T-helper 2 cell treated with Interferon-gamma antibody and Interleukin-4, amounts not matched to agents 100 ng/mL and 5 ng/mL, for 36 hours (primary cell): ENCODE measurements around the gene TNFAIP6. TPM values are rescaled to one million over a fixed set of nuclear protein-coding genes. Genes with fewer than 3 reads are reported as not detected.

Source experiments
- intact Hi-C: fragments of 100-400 bp; cut with micrococcal nuclease; formaldehyde crosslinking; loops from one replicate; pipeline ENCODE4 v1.15.1; 2023
- total RNA-seq: library from RNA; stranded (reverse); gene quantifications from 2 replicates; pipeline ENCODE4 v1.2.3, GENCODE V29; 2022

The TNFAIP6 gene
- total RNA-seq, 1 donor from 2014 or later = not detected

DNA sequence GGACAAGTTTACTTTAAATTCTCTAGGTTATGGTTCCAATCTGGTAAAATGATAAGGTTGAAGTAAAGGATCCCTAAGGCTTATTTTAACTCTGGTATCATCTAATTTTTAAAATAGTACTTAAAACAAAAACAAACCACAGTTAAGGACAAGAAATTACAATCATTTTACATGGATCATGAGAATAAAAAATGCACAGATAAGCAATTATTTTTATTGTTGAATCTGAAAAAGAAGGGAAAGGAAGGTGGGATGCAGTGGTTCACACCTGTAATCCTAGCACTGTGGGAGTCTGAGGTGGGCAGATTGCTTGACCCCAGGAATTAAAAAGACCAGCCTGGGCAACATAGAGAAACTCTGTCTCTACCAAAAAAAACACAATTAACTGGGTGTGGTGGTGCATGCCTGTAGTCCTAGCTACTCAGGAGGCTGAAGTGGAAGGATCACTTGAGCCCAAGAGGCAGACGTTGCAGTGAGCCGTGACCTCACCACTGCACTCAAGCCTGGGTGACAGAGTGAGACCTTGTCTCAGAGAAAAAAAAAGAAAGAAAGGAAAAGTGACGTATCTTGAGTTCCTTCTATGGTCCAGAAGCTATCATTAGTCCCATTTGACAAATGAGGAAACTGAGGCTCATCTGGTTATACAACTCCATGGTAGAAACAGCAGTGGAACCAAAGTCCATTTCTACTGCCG is 2.5 kb downstream of the TNFAIP6 start:
- intact Hi-C loops = no loop called here

DNA sequence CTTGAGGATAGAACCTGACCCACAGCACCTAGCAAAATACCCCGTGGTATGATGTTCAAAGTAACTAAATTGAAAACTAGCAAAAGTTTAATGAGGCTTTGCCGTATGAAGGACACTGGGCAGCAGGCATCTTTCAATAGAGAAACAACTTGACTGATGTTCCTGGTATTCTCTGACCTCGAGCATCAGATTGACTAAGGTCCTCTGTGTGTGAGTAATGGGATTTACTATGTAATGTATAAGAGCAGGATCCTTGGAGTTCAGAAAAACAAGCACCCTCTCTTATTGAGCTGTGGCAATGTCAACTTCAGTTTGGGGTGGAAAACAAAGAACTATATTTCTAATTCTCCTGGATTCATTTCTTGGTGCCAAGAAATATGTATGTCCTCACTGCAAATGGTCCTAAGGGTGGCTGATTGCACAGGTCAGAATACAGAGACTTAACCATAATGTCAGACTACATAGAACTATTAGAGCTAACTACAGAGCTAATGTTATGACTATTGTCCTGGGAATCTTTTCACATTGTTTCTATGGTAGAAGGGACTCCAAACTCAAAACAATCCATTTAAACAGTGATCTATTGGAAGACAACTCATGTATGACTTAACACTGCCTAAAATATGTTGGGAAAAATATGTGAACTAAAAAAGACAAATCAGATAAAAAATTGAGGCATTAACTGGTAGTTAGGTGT is 4.4 kb downstream of the TNFAIP6 start:
- intact Hi-C loops = no loop called here

DNA sequence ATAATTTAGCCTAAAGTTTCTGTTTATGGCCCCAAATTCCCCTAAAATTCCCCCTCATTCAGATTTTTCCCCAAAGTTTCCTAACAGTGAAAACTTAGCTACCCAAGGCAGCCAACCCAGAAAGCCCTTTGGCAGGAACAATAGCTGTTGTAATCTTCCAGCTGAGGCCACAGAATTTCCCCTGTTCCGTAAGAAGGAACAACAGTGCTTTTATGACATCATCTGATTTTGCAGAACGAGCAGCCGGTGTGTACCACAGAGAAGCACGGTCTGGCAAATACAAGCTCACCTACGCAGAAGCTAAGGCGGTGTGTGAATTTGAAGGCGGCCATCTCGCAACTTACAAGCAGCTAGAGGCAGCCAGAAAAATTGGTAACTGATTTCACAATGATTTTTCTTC is 6.3 kb downstream of the TNFAIP6 start:
- intact Hi-C loops = no loop called here

DNA sequence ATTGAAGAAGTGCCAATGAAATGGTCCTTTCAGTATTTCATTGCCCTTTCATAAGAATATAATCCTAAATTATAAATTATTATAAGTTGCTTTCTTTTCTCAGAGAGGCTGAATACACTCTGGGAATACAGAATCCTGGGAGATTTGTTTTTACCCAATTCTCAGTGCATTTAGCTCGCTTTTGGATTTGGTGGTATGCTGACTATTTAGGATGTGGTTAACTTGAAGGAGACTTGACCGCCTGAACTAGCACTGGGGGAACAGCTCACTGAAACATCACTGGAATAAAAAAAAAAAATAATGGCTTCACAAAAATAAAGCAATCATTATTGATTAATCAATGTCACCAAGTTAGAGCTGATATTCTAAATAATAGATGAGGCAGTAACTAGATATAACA is 10.2 kb downstream of the TNFAIP6 start:
- intact Hi-C loops = no loop called here

DNA sequence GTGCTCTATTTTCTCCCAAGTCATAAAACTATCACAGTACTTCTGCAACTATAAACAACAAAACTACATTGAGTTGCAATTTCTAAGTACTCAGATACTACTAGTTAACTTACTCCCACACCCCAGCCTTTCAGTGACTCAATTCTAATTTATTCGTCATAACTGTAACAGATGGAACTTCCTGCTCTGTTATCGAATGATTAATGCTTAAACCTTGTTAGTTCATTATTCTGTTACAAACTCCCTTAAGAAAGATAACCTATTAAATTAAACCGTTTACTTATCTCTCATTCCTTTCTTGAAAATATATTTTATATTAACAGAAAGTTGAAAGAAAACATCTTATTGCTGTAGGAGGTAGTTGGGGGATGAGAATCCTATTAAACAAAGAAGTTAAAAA is 17.0 kb downstream of the TNFAIP6 start:
- intact Hi-C loops = no loop called here

DNA sequence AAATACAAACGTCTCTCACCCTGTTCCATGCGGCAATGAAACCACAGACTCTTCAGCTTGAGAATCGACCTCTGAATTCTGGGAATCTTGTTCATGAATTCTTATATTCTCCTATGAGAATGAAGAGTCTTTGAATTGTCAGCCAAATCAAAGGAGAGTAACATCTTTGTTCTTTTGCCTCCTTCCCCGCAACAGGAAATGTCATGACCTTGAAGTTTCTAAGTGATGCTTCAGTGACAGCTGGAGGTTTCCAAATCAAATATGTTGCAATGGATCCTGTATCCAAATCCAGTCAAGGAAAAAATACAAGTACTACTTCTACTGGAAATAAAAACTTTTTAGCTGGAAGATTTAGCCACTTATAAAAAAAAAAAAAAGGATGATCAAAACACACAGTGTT is 21.8 kb downstream of the TNFAIP6 start:
- intact Hi-C loops = no loop called here

DNA sequence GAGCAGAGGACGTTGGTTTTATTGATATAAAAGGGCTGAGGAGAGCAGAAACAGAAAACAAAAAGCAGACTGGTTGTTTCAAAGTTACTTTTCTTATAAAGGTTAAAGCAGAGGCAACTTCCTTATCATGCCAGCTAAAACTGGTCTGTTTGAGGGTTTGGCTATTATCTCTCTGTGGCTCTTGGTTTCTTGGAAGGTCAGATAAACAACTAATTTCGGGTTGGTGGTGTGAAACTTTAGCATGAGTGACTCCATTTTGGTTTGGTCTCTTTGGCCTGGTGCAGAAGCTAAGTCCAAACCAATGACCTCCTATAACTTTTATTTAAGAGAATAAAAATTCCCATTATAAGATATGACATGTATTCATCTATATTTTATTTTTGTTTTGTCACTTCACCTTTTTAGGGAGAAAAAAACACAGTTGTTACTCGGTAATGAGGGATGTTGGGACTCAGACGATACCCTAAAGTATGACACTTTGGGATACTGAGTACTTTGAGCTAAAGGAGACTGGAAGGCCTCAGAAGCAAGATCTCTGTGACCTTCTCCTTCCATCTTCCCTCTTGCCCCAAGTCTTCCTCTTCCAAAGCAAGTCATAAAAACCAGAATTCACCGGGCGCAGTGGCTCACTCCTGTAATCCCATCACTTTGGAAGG is 23.3 kb downstream of the TNFAIP6 start:
- intact Hi-C loops = no loop called here

DNA sequence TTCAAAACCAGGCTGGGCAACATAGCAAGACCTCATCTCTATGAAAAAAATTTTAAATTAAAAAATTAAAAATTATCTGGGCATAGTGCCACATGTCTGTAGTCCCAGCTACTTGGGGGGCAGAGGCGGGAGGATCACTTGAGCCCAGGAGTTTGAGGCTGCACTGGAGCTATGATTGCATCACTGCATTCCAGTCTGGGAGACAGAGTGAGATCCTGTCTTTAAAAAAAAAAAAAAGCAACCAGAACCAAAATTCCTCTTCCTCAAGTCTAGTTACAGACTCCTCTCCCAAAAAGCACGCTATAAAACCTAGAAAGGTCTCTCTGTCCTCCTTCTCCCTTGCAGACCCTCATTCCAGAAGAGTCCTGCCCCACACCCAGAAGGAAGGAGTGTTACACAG is 23.9 kb downstream of the TNFAIP6 start:
- intact Hi-C loops = no loop called here

DNA sequence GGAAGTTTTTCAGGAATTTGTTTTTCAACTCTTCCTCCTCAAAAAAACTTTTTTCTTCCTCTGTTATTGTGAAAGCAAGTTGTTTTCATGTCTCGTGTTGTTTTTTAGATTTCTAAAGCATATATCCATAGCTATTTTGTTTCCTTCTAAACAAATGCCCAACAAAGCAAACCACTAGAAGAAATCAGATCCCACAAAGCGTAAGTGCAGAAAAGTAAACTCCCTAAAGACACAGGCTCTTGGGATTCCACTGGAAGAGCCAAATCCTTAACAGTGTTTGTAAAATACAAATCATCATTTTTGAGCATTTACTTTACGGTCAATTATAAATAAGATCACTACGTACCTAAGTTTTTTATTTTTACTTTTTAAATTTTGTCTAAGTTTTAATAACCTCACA is 30.6 kb downstream of the TNFAIP6 start:
- intact Hi-C loops = no loop called here

DNA sequence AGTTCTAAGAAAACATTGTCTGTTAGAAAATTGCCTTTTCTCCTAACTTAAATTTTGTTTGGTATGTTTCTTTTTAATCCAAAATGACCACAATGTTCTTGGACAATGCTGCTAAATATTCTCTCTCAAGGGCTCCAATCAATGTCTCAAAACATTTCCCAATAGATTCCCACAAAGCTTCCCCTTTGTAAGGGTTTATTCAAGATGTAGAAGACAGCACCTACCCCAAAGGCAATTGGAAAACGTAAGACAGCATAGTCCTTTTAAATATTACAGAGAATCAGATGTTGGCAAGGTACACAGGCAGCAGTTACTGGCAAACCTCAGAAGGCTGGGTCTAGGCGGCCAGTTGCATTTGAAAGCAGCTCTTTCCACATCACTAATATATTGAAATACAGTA is 34.0 kb downstream of the TNFAIP6 start:
- intact Hi-C loops = no loop called here

DNA sequence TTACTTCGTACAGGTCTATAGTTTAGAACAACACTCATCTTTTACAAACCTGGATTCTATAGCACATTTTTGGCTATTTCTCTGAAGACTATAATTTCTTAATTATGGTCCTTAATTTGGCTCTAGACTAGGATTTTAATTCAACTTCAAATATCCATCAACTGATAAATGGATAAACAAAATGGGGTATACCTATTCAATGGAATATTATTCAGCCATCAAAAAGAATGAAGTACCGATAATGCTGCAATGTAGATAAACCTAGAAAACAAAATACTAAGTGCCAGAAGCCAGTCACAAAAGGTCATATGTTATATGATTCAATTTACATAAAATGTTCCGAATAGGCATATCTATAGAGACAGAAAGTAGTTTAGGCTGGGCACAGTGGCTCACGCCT is 37.1 kb downstream of the TNFAIP6 start:
- intact Hi-C loops = no loop called here

DNA sequence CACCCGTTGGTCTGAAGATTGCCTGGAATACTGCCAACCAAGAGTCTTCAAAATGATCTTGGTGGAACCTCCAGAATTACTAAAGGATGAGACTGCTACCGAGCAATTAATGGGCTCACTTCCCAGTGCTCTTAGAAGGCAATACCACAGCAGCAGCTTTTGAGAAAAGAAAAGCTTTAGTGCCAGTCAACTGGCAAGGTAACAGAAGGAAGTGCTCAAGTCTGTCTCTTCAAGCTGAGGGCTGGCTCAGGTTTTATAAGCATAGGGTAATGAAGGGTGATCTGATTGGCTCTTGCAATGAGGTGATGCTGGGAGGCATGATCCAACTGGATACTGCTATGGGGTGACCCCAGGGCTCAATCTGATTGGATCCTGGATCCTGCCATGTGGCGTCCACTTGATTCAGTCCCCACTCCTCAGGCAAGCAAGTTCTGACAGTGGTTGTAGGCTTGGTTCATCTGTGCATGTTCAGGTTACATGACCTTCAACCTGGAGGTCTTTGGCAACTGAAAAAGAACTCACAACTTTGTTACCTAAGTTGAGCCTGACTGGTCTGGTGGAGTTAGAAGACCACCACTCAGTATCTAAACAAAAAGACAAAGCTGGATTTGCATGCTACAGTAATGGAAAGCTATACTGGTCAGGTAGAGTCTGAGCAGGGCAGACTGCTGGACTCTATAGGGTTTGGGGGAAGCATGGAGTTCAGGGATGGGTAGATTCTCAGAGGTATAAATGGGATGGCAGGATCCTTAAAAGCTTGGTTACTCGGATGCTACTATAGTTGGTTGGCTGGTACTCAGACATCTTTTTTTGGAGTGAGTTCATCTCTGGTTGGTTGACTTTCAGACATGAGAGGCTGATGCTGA is 38.4 kb downstream of the TNFAIP6 start:
- intact Hi-C loops = no loop called here

DNA sequence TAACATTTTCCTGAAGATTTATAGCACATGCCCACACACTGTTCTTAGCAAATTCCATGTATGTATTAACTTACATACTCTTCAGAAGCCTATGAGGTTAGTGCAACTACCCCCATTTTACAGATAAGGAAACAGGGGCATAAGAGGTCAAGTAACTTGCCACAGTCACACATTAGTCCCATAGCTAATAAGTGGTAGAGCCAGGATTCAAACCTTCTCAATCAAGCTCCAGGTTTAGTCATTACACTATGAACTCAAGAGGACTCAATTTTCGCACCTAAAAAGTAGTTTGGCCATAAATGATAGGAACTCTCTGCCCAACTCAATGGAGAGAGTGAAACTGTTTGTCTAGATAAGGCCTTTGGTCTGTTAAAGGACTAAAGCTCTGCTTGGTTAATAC is 42.6 kb downstream of the TNFAIP6 start:
- intact Hi-C loops = no loop called here

DNA sequence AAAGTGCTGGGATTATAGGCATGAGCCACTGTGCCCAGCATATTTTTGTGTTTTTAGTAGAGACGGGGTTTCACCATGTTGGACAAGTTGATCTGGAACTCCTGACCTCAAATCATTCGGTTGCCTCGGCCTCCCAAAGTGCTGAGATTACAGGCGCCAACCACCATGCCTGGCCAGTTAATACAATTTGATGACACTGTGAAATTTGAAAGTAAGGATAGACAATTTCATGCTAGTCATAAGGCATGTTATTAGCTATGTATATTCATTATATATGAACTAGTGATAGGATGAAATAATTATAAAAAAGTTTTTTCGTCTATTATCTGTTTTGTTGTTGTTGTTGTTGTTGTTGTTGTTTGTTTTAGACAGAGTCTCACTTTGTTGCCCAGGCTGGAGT is 43.8 kb downstream of the TNFAIP6 start:
- intact Hi-C loops = no loop called here

DNA sequence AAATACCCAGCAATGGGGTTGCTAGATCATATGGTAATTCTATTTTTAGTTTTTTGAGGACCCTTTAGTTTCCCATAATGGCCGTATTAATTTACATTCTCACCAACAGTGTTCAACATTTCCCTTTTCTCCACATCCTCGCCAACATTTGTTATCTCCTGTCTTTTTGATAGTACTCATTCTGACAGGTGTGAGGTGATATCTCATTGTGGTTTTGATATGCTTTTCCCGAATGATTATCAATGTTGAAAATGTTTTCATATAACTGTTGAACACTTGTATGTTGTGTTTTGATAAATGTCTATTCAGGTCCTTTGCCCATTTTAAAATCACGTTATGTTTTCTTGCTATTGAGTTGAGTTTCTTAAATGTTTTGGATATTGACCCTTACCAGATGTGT is 46.5 kb downstream of the TNFAIP6 start:
- intact Hi-C loops = no loop called here

DNA sequence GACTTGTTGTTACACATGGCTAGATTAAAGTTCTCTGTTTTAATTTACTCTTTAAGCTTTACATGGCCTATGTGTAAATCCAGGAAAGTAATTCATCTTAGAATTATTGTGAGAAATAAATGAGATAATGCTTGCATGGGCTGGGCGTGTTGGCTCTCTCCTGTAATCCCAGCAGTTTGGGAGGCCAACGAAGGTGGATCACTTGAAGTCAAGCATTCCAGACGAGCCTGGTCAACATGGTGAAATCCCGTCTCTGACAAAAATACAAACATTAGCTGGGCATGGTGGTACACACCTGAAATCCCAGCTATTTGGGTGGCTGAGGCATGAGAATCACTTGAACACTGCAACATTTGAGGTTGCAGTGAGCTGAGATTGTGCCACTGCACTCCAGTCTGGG is 48.0 kb downstream of the TNFAIP6 start:
- intact Hi-C loops = no loop called here

DNA sequence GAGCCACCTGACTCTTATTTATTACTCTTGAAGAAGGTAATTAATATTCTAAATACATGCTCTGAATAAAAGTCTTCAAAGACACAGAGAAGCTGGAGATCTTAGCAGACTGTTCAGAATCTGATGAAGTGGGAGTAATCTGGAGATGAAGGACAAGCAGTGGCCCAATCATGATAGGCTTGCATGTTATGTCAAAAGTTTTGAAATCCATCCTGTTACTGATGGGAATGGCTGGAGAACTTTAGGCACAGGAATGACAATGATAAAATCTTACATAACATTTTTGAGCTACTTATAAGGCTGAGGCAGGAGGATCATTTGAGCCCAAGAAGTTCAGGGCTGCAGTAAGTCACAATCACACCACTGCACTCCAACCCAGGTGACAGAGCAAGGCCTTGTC is 49.9 kb downstream of the TNFAIP6 start:
- intact Hi-C loops = no loop called here

DNA sequence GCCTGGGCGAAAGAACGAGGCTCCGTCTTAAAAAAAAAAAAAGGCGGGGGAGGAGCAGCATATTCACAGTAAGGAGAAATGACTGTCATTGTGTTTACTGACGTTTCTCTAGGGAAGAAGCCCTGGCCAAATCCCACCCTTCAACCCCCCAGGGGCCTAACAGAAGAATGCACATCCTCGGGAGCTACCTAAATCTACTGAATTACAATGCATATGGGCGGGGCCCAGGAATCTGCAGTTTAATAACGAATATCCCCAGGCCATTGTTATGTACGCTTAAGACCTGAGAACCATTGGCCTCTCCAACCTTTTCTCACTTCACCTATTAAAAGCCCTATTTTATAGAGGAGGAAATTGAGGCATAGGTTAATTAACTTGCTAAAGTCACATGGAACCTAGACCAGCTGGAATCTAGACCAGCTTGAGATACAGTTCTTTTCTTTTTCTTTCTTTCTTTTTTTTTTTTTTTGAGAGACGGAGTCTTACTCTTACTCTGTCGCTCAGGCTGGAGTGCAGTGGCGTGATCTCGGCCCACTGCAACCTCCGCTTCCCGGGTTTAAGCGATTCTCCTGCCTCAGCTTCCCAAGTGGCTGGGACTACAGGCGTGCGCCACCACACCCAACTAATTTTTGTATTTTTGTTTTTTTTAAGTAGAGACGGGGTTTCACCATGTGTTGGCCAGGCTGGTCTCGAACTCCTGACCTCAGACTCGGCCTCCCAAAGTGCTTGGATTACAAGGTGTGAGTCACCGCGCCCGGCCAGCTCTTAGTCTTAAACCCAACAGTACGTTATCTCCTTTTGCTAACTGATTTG is 51.6 kb downstream of the TNFAIP6 start:
- intact Hi-C loops = no loop called here

DNA sequence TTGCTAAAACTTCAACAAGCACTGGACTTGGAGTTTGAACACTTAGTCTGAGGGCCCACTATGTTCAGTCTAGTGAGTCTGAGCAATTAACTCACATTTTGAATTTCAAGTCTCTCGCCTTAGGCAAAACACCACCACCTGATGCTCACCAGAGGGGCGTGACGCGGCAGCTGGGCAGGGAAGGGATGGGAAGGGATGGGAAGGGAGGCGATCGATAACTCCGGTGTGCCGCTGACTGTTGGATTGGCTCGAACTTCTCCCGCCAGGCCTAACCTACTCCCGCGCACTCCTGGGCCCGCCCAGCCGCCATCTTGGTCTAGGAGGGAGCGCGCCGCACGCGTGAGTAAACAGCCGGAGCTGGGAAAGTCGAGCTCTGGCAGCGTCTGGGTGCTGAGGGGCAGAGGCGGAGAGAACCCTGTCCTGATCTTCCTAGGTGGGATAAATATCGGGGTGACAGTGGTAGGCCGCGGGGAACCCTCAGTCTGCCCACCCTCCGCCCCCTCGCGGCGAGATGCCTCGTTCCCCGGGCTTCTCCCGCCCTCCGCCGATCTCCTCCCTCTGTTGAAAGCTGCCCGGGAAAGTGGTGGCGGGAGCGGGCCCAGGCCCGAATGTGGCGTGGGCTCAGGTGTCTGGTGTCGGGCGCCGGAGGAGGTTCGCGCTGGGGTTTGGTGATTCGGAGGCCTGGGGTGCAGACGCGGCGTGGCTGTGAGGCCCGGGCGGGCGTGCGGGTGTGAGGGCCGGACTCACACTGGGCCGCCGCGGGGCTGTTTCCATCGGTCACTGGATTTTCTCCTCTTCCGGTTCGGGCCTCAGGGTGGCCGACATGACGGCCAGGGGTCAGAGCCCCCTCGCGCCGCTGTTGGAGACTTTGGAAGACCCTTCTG is 52.5 kb downstream of the TNFAIP6 start, which contains the start of gene RIF1:
Gene RIF1 (plus strand): TSS at position 302 of the 884 bp plus-strand sequence. CDS start 522 bp downstream, at position 824.
- intact Hi-C loops = loop anchor here (1.0 to 10.0 kb wide), 6 partner anchors 13 to 1823 kb away; partner anchors contain the start of genes ARL5A, ARL6IP6, MMADHC and NMI

DNA sequence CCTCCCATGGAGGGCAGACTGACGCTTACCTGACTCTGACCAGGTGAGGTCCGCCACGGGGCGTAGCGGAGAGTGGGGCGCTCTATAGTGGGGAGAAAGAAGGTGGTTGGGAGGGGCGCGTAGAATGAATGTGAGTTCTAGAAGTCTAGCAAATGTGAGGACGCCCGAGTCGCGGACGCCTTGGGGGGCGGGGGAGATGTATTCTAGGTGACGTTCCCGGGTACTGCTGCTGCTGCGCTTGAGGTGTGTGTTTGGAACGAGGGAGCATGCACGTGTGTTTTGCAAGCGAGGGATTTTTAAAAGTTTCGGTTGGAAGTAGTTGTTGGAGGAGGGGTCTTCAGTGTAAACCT is 53.1 kb downstream of the TNFAIP6 start:
- intact Hi-C loops = loop anchor here (1.0 to 10.0 kb wide), 6 partner anchors 13 to 1823 kb away; partner anchors contain the start of genes ARL5A, ARL6IP6, MMADHC and NMI
